ENCODE data around the gene KIRREL2.

The KIRREL2 gene

DNA sequence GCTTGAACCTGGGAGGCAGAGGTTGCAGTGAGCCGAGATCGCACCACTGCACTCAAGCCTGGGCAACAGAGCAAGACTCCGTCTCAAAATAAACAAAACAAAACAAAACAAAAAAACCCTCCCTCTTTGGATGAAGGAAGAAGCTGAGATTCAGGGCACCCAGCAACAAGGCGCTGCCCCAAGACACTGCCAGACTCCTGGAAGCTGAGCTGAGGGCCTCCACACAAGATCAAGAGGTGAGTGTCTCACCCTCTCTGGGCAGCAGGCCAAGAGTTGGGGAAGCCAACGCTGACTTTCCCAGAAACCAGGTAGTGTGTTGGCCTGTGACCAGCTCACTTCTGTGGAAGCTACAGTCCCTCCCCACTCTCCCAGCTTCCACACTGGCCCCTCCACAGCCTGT, 55.1 kb downstream of the KIRREL2 start:
- peak overlapping the region in 1 of 2 experiments; percentile 18 for H3K4me3 ChIP-seq (ENCODE audit: low read depth in 1 of 2, low read length in 1 of 2)
- TF ChIP-seq CTCF (IDR thresholded peaks at IDR 0.05), result no peak
- H3K27ac ChIP-seq, result peak overlapping the region; percentile 100
- H3K36me3 ChIP-seq, result peaks cover 9% of the 10 kb centered on the region
- no peaks in the 10 kb centered on the region for H3K27me3 ChIP-seq
- peaks cover 89 to 94% of the 10 kb centered on the region in 2 experiments for H3K4me1 ChIP-seq (ENCODE audit: control insufficient read depth in 1 of 2, insufficient read depth in 1 of 2, low read depth in 1 of 2, low read length in 1 of 2)
- no peaks in the 10 kb centered on the region for H3K9me3 ChIP-seq

DNA sequence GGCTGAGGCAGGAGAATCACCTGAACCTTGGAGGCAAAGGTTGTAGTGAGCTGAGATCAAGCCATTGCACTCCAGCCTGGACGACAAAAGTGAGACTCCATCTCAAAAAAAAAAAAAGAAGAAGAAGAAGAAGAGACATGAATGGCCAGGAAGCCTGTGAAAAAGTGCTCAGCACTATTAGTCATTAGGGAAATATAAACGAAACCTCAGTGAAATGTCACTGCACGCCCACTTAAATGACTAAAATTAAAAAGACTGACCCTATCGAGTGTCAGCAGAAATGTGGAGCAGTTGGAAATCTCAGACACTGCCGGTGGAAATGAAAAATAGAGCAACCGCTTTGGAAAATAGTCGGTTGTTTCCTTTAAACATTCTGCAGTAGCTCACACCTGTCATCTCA, 56.9 kb downstream of the KIRREL2 start:
- Histone ChIP-seq H3K4me1 (ENCODE audit: control insufficient read depth in 1 of 2, insufficient read depth in 1 of 2, low read depth in 1 of 2, low read length in 1 of 2) (peaks cover 81 to 82% of the 10 kb centered on the region in 2 experiments), H3K4me3 (ENCODE audit: low read depth in 1 of 2, low read length in 1 of 2) (no peak overlapping the region), H3K36me3 (no peaks in the 10 kb centered on the region), H3K27ac (peak overlapping the region; percentile 100), H3K9me3 (no peaks in the 10 kb centered on the region), H3K27me3 (no peaks in the 10 kb centered on the region)
- TF ChIP-seq CTCF (IDR thresholded peaks at IDR 0.05), result no peak

DNA sequence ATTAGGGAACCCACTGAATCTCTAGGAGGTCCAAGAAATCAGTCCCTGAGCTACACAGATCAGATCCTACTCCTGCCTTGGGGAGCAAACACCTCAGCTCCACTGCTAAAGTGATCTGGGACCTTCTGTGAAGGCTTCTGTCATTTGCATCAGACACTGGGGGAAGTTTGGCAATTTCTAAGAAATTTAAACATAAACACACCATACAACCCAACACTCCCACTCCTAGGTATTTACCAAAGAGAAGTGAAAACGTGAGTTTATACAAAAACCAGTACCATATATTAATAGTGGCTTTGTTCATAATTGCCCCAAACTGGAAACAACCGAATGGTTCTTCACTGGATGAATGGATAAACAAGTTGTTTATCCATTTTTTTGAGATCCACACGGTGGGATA, 58.7 kb downstream of the KIRREL2 start:
- no peaks in the 10 kb centered on the region for H3K36me3 ChIP-seq
- H3K27ac ChIP-seq, result peak overlapping the region; percentile 100
- peak overlapping the region in 1 of 2 experiments; percentile 35 for H3K4me3 ChIP-seq (ENCODE audit: low read depth in 1 of 2, low read length in 1 of 2)
- H3K9me3 ChIP-seq, result no peaks in the 10 kb centered on the region
- no peaks in the 10 kb centered on the region for H3K27me3 ChIP-seq
- no peak for TF ChIP-seq CTCF (IDR thresholded peaks at IDR 0.05)
- H3K4me1 ChIP-seq (ENCODE audit: control insufficient read depth in 1 of 2, insufficient read depth in 1 of 2, low read depth in 1 of 2, low read length in 1 of 2), result peaks cover 75% of the 10 kb centered on the region in 2 experiments

Data from neutrophil (primary cell).